ENCODE results near the gene ATP2B3.

DNA sequence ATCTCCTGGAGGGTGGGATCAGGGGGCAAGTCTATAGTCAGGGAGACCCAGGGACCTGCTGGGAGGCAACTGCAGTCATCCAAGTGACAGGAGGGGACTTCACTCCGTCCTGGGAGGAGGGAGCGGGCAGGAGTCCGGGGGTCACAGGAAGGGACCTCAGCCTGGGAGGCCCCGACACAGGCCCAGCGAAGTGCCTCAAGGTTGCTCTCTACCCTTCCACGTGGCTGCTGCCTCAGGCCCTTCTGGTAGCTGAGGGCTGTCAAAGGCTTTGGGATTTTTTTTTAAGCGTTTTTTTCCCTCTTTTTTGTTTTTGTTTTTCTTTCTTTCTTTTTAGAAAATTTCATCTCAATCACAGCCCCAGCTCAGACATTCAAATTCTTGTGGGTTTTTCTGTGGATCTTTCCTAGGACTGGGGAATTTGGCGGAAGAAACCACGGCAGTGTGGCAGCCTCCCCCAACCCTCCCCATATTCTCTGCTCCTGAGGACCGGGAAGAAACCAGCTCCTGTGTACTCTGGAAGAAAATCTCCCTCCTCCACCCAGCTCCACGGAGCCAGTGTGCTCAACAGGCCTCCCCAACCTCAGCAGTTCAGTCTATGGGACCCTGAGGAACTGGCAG is 45.7 kb upstream of the ATP2B3 start:
- TF ChIP-seq, protein P1, sequence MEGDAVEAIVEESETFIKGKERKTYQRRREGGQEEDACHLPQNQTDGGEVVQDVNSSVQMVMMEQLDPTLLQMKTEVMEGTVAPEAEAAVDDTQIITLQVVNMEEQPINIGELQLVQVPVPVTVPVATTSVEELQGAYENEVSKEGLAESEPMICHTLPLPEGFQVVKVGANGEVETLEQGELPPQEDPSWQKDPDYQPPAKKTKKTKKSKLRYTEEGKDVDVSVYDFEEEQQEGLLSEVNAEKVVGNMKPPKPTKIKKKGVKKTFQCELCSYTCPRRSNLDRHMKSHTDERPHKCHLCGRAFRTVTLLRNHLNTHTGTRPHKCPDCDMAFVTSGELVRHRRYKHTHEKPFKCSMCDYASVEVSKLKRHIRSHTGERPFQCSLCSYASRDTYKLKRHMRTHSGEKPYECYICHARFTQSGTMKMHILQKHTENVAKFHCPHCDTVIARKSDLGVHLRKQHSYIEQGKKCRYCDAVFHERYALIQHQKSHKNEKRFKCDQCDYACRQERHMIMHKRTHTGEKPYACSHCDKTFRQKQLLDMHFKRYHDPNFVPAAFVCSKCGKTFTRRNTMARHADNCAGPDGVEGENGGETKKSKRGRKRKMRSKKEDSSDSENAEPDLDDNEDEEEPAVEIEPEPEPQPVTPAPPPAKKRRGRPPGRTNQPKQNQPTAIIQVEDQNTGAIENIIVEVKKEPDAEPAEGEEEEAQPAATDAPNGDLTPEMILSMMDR (IDR thresholded peaks at IDR 0.05; ENCODE audit: extremely low read depth in 1 of 2, insufficient read depth in 1 of 2, low read depth in 1 of 2, low read length in 2 of 2) = no peak
- TF ChIP-seq GATA2 (IDR thresholded peaks at IDR 0.05; ENCODE audit: insufficient read depth, insufficient read length, low read depth, low read length) (no peak), POLR2A (IDR thresholded peaks at IDR 0.05; ENCODE audit: low read depth, low read length) (no peak), EZH2 (IDR thresholded peaks at IDR 0.05; ENCODE audit: borderline replicate concordance, low read depth, low read length, severe bottlenecking) (no peak), POLR2AphosphoS5 (IDR thresholded peaks at IDR 0.05; ENCODE audit: insufficient read depth, low read depth, low read length) (no peak), MYC (IDR thresholded peaks at IDR 0.05; ENCODE audit: low read depth, low read length) (no peak), JUN (IDR thresholded peaks at IDR 0.05; ENCODE audit: borderline replicate concordance, insufficient read depth, insufficient read length, low read depth) (no peak), FOS (IDR thresholded peaks at IDR 0.05; ENCODE audit: borderline replicate concordance, insufficient read depth, low read length) (no peak)
- TF ChIP-seq, protein P2, sequence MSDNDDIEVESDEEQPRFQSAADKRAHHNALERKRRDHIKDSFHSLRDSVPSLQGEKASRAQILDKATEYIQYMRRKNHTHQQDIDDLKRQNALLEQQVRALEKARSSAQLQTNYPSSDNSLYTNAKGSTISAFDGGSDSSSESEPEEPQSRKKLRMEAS (IDR thresholded peaks at IDR 0.05; ENCODE audit: insufficient read depth, insufficient read length) = no peak
